ENCODE data around the gene TMEM120A.
"Not testable (repeated sequence)": the region's sequence is repeated elsewhere in the genome, so short reads cannot be mapped to it uniquely, and the experiment has no call there.

TMEM120A gene

GRCh38 chr7:75994388-75995051, at the start of gene TMEM120A:
TSS of gene TMEM120A (minus strand) at chr7:75994595. CDS start at chr7:75994570, 25 bp downstream.
- peak; percentile 78 for DNase-seq

GRCh38 chr7:76040126-76040525, 45.7 kb upstream of the TMEM120A start:
- DNase-seq: no peak

- no peak for DNase-seq
Observed at GRCh38 chr7:76037310-76037709, 42.9 kb upstream of the TMEM120A start.

- DNase-seq: no peak
Observed at GRCh38 chr7:76031964-76032363, 37.6 kb upstream of the TMEM120A start.

GRCh38 chr7:76029682-76030081, 35.3 kb upstream of the TMEM120A start:
- DNase-seq: not testable (repeated sequence)

GRCh38 chr7:76023002-76023401, 28.6 kb upstream of the TMEM120A start:
- DNase-seq: no peak

GRCh38 chr7:76022026-76022780, 27.8 kb upstream of the TMEM120A start:
- no peak for DNase-seq

- DNase-seq: peak; percentile 27
Observed at GRCh38 chr7:76020031-76020714, 25.8 kb upstream of the TMEM120A start.

GRCh38 chr7:76018520-76018919, 24.1 kb upstream of the TMEM120A start:
- not testable (repeated sequence) for DNase-seq

- DNase-seq: no peak
Observed at GRCh38 chr7:76016191-76016947, 22.0 kb upstream of the TMEM120A start.

- no peak for DNase-seq
Observed at GRCh38 chr7:76011442-76011861, 17.1 kb upstream of the TMEM120A start.

GRCh38 chr7:76009672-76010600, 15.5 kb upstream of the TMEM120A start:
- no peak for DNase-seq

GRCh38 chr7:76008156-76008687, 13.8 kb upstream of the TMEM120A start:
- no peak for DNase-seq

GRCh38 chr7:76005004-76005403, 10.6 kb upstream of the TMEM120A start:
- DNase-seq: not testable (repeated sequence)

- DNase-seq: no peak
Observed at GRCh38 chr7:76003351-76003750, 9.0 kb upstream of the TMEM120A start.

GRCh38 chr7:76002822-76003221, 8.4 kb upstream of the TMEM120A start:
- DNase-seq: no peak

- DNase-seq: no peak
Observed at GRCh38 chr7:76002139-76002538, 7.7 kb upstream of the TMEM120A start.

GRCh38 chr7:76000566-76000965, 6.2 kb upstream of the TMEM120A start:
- DNase-seq: no peak

GRCh38 chr7:75998038-75998437, 3.6 kb upstream of the TMEM120A start:
- DNase-seq: no peak

- no peak for DNase-seq
Observed at GRCh38 chr7:75996476-75996875, 2.1 kb upstream of the TMEM120A start.

GRCh38 chr7:75995996-75996395, 1.6 kb upstream of the TMEM120A start:
- DNase-seq: no peak

GRCh38 chr7:75995052-75995471, 667 bp upstream of the TMEM120A start:
- DNase-seq: no peak

All from NCI-H1048 (cell line).